NB4 (cell line): Measurements from ENCODE around the gene CDC42EP3.

Experiments used
- CTCF ChIP-seq: IDR thresholded peaks from one replicate; pipeline ENCODE4 v1.5.1; 2012; ENCODE audit warnings: low read depth, low read length
- MYC ChIP-seq: IDR thresholded peaks from 2 replicates; pipeline ENCODE4 v1.6.1; 2011; ENCODE audit warnings: low read depth, low read length
- POLR2A ChIP-seq: IDR thresholded peaks from 2 replicates; pipeline ENCODE4 v1.6.1; 2011; ENCODE audit warnings: mild to moderate bottlenecking; ENCODE audit not compliant: insufficient read length; ENCODE audit errors: extremely low read depth
- TF ChIP-seq, protein P1 (sequence below): IDR thresholded peaks from 2 replicates; pipeline ENCODE4 v1.6.1; 2011; ENCODE audit warnings: low read depth, low read length

DNA sequence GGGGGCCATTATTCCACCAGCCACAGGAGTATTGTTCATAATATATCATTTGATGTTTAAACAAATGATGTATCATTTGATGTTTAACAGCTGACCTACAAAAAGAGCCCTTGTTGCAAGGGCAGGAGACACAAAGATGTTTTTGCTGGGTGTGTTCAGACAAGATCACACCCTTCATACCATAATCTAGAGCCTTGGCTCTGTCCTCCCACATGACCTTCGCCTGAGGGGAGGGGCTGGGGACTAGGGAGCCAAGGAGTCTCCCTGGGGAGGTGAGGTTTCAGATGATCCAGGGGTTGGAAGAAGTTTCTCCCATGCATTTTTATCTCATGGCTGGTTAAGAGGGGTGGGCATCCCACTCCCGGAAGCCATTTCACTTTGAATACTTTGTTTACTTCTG lies 33.5 kb downstream of the CDC42EP3 start:
- TF ChIP-seq CTCF, result no peak
- no peak for TF ChIP-seq POLR2A
- TF ChIP-seq, protein P1, sequence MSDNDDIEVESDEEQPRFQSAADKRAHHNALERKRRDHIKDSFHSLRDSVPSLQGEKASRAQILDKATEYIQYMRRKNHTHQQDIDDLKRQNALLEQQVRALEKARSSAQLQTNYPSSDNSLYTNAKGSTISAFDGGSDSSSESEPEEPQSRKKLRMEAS, result no peak
- no peak for TF ChIP-seq MYC
